DOHH2 (cell line): ENCODE measurements around the gene HECA.

Experiments
- H3F3A ChIP-seq: fragments of 200-600 bp; sonication (generic), shearing (Covaris generic); 2 replicates; pipeline ENCODE4 v1.6.0; 2016; ENCODE audit warnings: antibody characterized with exemption, mild to moderate bottlenecking; ENCODE audit not compliant: control insufficient read depth, insufficient read depth
- H3K27ac ChIP-seq: fragments of 200-600 bp; sonication (generic); 2 replicates; pipeline ENCODE4 v1.5.1; 2014; ENCODE audit warnings: low read depth, mild to moderate bottlenecking, low read length, moderate library complexity
- H3K27me3 ChIP-seq: fragments of 200-600 bp; sonication (generic); 2 replicates; pipeline ENCODE4 v1.6.1; 2014; ENCODE audit warnings: mild to moderate bottlenecking, low read length, mixed read lengths; ENCODE audit not compliant: control insufficient read depth
- H3K36me3 ChIP-seq: fragments of 200-600 bp; sonication (generic); 2 replicates; pipeline ENCODE4 v1.6.1; 2014; ENCODE audit warnings: mild to moderate bottlenecking, low read length, moderate library complexity, mixed read lengths; ENCODE audit not compliant: control insufficient read depth
- H3K4me1 ChIP-seq: fragments of 200-600 bp; sonication (generic); 2 replicates; pipeline ENCODE4 v1.6.1; 2014; ENCODE audit warnings: mild to moderate bottlenecking, low read length, mixed read lengths; ENCODE audit not compliant: control insufficient read depth
- H3K4me2 ChIP-seq: fragments of 200-600 bp; sonication (generic); 2 replicates; pipeline ENCODE4 v1.6.0; 2014; ENCODE audit warnings: mild to moderate bottlenecking, low read length, moderate library complexity
- H3K4me3 ChIP-seq: fragments of 200-600 bp; sonication (generic); 2 replicates; pipeline ENCODE4 v1.5.1; 2014; ENCODE audit warnings: mild to moderate bottlenecking, low read length, mixed read lengths
- H3K79me2 ChIP-seq: fragments of 200-600 bp; sonication (generic); 2 replicates; pipeline ENCODE4 v1.6.1; 2014; ENCODE audit warnings: mild to moderate bottlenecking, low read length, mixed read lengths; ENCODE audit not compliant: control insufficient read depth
- H3K9me2 ChIP-seq: fragments of 200-600 bp; sonication (generic); replicated peaks from 2 replicates; pipeline ENCODE4 v1.6.1; 2014; ENCODE audit warnings: mild to moderate bottlenecking, low read length, mixed read lengths; ENCODE audit not compliant: control insufficient read depth
- H3K9me3 ChIP-seq: fragments of 200-600 bp; sonication (generic); 2 replicates; pipeline ENCODE4 v1.6.1; 2014; ENCODE audit warnings: antibody characterized with exemption, low read length, mixed read lengths; ENCODE audit not compliant: control insufficient read depth, insufficient read depth
- H4K20me1 ChIP-seq: fragments of 200-600 bp; sonication (generic); 2 replicates; pipeline ENCODE4 v1.6.0; 2014; ENCODE audit warnings: low read depth, mild to moderate bottlenecking, antibody characterized with exemption, low read length, moderate library complexity; ENCODE audit not compliant: control insufficient read depth, insufficient read depth
- EZH2phosphoT487 ChIP-seq: fragments of 200-600 bp; sonication (generic); IDR thresholded peaks from 2 replicates; pipeline ENCODE4 v1.6.1; 2017; ENCODE audit warnings: borderline replicate concordance, mild to moderate bottlenecking, antibody characterized with exemption, low read length, moderate library complexity, mixed read lengths
- TF ChIP-seq, protein P1 (sequence below): fragments of 200-600 bp; sonication (generic); IDR thresholded peaks from one replicate; pipeline ENCODE4 v1.5.1; 2014; ENCODE audit warnings: antibody characterized with exemption, mild to moderate bottlenecking, low read depth, low read length; ENCODE audit not compliant: poor library complexity, severe bottlenecking

HECA gene

DNA sequence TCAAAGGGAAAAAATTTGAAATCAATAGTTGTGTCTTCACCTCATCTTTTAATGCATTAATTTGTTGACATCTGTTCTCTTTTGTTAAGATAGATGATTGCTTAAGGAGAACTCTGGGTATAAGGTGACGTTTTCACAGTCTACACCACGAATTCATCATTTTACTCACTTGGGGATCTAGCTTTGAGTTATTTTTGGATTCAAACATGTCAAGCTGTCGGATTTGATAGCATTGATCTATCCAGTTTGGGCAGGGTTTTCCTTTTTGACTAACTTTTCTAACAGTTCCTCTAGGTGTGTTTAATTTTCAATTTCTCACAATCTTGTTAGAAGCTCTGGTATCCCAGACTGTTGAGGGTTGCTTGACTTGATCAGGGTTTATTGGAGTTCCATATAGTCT lies 49.6 kb downstream of the HECA start:
- peaks cover 11% of the 10 kb centered on the region for H3K36me3 ChIP-seq
- no peaks in the 10 kb centered on the region for H3K79me2 ChIP-seq
- no peaks in the 10 kb centered on the region for H4K20me1 ChIP-seq
- H3K9me2 ChIP-seq = no peaks in the 10 kb centered on the region
- H3K4me3 ChIP-seq = no peak overlapping the region
- peaks cover 3% of the 10 kb centered on the region for H3F3A ChIP-seq
- peaks cover 11% of the 10 kb centered on the region for H3K4me1 ChIP-seq
- no peak overlapping the region for H3K27ac ChIP-seq
- H3K4me2 ChIP-seq = no peak overlapping the region
- no peaks in the 10 kb centered on the region for H3K27me3 ChIP-seq
- TF ChIP-seq EZH2phosphoT487 = no peak
- TF ChIP-seq, protein P1, sequence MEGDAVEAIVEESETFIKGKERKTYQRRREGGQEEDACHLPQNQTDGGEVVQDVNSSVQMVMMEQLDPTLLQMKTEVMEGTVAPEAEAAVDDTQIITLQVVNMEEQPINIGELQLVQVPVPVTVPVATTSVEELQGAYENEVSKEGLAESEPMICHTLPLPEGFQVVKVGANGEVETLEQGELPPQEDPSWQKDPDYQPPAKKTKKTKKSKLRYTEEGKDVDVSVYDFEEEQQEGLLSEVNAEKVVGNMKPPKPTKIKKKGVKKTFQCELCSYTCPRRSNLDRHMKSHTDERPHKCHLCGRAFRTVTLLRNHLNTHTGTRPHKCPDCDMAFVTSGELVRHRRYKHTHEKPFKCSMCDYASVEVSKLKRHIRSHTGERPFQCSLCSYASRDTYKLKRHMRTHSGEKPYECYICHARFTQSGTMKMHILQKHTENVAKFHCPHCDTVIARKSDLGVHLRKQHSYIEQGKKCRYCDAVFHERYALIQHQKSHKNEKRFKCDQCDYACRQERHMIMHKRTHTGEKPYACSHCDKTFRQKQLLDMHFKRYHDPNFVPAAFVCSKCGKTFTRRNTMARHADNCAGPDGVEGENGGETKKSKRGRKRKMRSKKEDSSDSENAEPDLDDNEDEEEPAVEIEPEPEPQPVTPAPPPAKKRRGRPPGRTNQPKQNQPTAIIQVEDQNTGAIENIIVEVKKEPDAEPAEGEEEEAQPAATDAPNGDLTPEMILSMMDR = no peak
- H3K9me3 ChIP-seq = no peaks in the 10 kb centered on the region

DNA sequence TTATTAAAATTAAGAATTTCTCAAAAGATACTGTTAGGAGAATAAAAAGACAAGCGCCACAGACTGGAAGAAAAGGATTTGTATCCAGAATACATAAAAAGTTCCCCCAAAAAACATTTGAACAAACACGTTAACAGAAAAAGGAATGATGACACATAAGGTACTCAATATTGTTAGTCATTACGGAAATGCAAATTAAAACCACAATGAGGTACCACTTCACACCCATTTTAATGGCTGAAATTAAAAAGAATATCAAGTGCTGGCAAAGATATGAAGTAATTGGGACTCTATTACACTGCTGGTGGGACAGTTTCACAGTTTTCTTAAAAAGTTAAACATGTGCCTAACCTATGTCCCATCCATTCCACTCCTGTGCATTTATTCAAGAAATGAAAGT lies 51.4 kb downstream of the HECA start:
- no peak for TF ChIP-seq EZH2phosphoT487
- TF ChIP-seq, protein P1 = no peak

DNA sequence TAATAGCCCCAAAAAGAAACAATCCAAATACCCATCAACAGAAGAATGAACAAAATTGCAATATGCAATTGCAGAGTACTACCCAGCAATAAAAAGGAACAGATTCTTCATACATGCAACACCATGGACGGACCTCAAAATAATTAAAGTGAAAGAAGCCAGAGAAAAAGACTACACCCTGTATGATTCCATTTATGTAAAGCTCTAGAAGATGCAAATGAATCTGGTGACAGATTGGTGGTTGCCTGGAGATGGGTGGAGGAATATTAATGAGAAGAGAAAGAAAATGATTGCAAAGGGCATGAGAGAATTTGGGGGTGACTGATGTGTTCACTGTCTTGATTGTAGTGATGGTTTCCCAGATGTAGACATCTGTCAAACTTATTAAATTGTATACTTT lies 51.8 kb downstream of the HECA start:
- Histone ChIP-seq H3K9me3 (no peaks in the 10 kb centered on the region), H4K20me1 (no peaks in the 10 kb centered on the region), H3K27me3 (no peaks in the 10 kb centered on the region), H3K4me2 (no peak overlapping the region), H3K79me2 (no peaks in the 10 kb centered on the region), H3K36me3 (no peaks in the 10 kb centered on the region), H3F3A (peaks cover 3% of the 10 kb centered on the region), H3K27ac (no peak overlapping the region), H3K4me1 (peaks cover 11% of the 10 kb centered on the region), H3K4me3 (no peak overlapping the region), H3K9me2 (no peaks in the 10 kb centered on the region)
- TF ChIP-seq, protein P1 = no peak
- no peak for TF ChIP-seq EZH2phosphoT487

More for the DNA sequence above, 51.4 kb downstream of the HECA start:
- H3K36me3 ChIP-seq = peaks cover 3% of the 10 kb centered on the region
- H3F3A ChIP-seq = peaks cover 3% of the 10 kb centered on the region
- H3K27ac ChIP-seq = no peak overlapping the region
- H3K4me2 ChIP-seq = no peak overlapping the region
- no peak overlapping the region for H3K4me3 ChIP-seq
- H3K27me3 ChIP-seq = no peaks in the 10 kb centered on the region
- no peaks in the 10 kb centered on the region for H4K20me1 ChIP-seq
- no peaks in the 10 kb centered on the region for H3K9me2 ChIP-seq
- H3K79me2 ChIP-seq = no peaks in the 10 kb centered on the region
- H3K9me3 ChIP-seq = no peaks in the 10 kb centered on the region
- H3K4me1 ChIP-seq = peaks cover 11% of the 10 kb centered on the region

DNA sequence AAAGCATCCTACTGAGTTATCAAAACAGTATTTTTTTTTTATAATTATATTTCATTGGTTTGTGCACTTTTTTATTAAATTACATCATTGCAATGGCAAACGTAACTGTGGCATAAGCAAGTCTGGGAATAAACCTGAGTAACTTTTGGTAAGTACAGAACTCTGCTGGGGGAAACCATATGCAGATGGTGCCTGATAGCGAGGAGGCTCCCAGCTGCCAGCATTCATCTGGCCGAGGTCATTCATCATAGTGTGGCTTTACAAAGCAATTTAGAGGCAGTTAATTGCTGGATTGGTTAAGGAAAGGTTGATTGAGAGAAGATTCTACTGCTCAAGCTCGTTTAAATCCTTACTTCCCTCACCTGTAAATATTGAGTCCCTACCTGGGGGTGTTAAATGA lies 52.6 kb downstream of the HECA start:
- TF ChIP-seq EZH2phosphoT487 = no peak
- TF ChIP-seq, protein P1 = no peak
- H3K27me3 ChIP-seq = no peaks in the 10 kb centered on the region
- H3K27ac ChIP-seq = no peak overlapping the region
- H3K79me2 ChIP-seq = no peaks in the 10 kb centered on the region
- peaks cover 3% of the 10 kb centered on the region for H3F3A ChIP-seq
- no peaks in the 10 kb centered on the region for H4K20me1 ChIP-seq
- H3K9me3 ChIP-seq = no peaks in the 10 kb centered on the region
- H3K36me3 ChIP-seq = no peaks in the 10 kb centered on the region
- H3K9me2 ChIP-seq = no peaks in the 10 kb centered on the region
- no peak overlapping the region for H3K4me2 ChIP-seq
- peaks cover 11% of the 10 kb centered on the region for H3K4me1 ChIP-seq
- H3K4me3 ChIP-seq = no peak overlapping the region
